CD4-positive, alpha-beta T cell treated with Interleukin-17A for 1 hour (primary cell): ENCODE results near the gene SC5D.
A peak's percentile ranks its signal among the peaks of the same experiment; 100 is the strongest.

Experiments
- DNase-seq: peaks from one replicate; pipeline ENCODE4 v3.0.0-alpha.2; 2020

Gene SC5D

GRCh38 chr11:121292495-121293287 is at the start of gene SC5D:
Gene SC5D, plus strand, starts transcription at chr11:121292771. Its CDS starts 10,605 bp downstream, at chr11:121303376.
- DNase-seq: peak; percentile 95

GRCh38 chr11:121244884-121245283 is 47.7 kb upstream of the SC5D start:
- no peak for DNase-seq

- no peak for DNase-seq
Measured at GRCh38 chr11:121246021-121246768, 46.4 kb upstream of the SC5D start.

- no peak for DNase-seq
Measured at GRCh38 chr11:121246769-121247035, 45.9 kb upstream of the SC5D start.

GRCh38 chr11:121248496-121248895 is 44.1 kb upstream of the SC5D start:
- DNase-seq: no peak

- peak; percentile 55 for DNase-seq
Measured at GRCh38 chr11:121249039-121249663, 43.4 kb upstream of the SC5D start.

GRCh38 chr11:121250843-121251242 is 41.7 kb upstream of the SC5D start:
- DNase-seq: no peak

GRCh38 chr11:121253951-121254350 is 38.6 kb upstream of the SC5D start:
- no peak for DNase-seq

GRCh38 chr11:121254756-121255155 is 37.8 kb upstream of the SC5D start:
- no peak for DNase-seq

GRCh38 chr11:121255473-121256125 is 37.0 kb upstream of the SC5D start:
- no peak for DNase-seq

- DNase-seq: no peak
Measured at GRCh38 chr11:121257289-121257688, 35.3 kb upstream of the SC5D start.

- DNase-seq: no peak
Measured at GRCh38 chr11:121257976-121258375, 34.6 kb upstream of the SC5D start.

GRCh38 chr11:121265586-121265985 is 27.0 kb upstream of the SC5D start:
- no peak for DNase-seq

- no peak for DNase-seq
Measured at GRCh38 chr11:121268581-121268980, 24.0 kb upstream of the SC5D start.

- no peak for DNase-seq
Measured at GRCh38 chr11:121270001-121270678, 22.4 kb upstream of the SC5D start.

GRCh38 chr11:121274332-121274991 is 18.1 kb upstream of the SC5D start:
- no peak for DNase-seq

- DNase-seq: no peak
Measured at GRCh38 chr11:121281698-121282097, 10.9 kb upstream of the SC5D start.

GRCh38 chr11:121282386-121282785 is 10.2 kb upstream of the SC5D start:
- DNase-seq: no peak

- DNase-seq: no peak
Measured at GRCh38 chr11:121282886-121283502, 9.6 kb upstream of the SC5D start.

- no peak for DNase-seq
Measured at GRCh38 chr11:121291319-121291718, 1.3 kb upstream of the SC5D start.

- no peak for DNase-seq
Measured at GRCh38 chr11:121291896-121292494, 576 bp upstream of the SC5D start.

GRCh38 chr11:121293288-121293594 is 670 bp downstream of the SC5D start:
- DNase-seq: no peak
